BE2C (cell line): ENCODE results near the gene EGLN3.

Experiments
- DNase-seq: peaks from one replicate; pipeline ENCODE4 v3.0.0-alpha.2; 2020
- H3K27me3 ChIP-seq: fragments of 250-450 bp; sonication (Bioruptor Pico); 2 replicates; pipeline ENCODE4 v1.5.1; 2020; ENCODE audit warnings: mild to moderate bottlenecking
- H3K36me3 ChIP-seq: fragments of 250-450 bp; sonication (Bioruptor Pico); 2 replicates; pipeline ENCODE4 v1.5.1; 2020; ENCODE audit warnings: mild to moderate bottlenecking
- H3K4me1 ChIP-seq: fragments of 250-450 bp; sonication (Bioruptor Pico); 2 replicates; pipeline ENCODE4 v1.5.1; 2020
- H3K4me3 ChIP-seq: 2 replicates; pipeline ENCODE4 v1.5.1; 2011; ENCODE audit warnings: low read depth, low read length
- H3K9me3 ChIP-seq: fragments of 250-450 bp; sonication (Bioruptor Pico); 2 replicates; pipeline ENCODE4 v1.5.1; 2020
- TF ChIP-seq, protein P1 (sequence below): IDR thresholded peaks from 2 replicates; pipeline ENCODE4 v1.5.1; 2012; ENCODE audit warnings: mild to moderate bottlenecking, low read depth, low read length

Gene EGLN3

DNA sequence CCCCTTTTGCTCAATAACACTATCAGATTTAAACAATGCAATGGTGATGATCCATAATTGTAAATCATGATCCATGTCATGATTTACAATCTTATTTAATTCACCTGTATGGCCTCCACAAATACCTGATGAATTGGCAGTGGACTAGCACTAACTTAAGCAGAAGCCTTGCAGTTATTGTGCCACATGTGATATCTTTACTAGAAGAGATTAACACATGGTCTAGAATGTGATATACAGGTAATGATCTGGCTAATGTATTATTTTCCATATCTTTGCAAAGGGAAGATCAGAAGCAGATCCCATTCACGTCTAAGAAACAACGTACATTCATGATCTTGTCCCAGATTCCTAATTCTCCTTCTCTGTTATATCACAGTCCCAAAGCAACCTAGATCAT is 66.0 kb downstream of the EGLN3 start:
- no peaks in the 10 kb centered on the region; the same call in 1 of the 2 replicates for H3K4me1 ChIP-seq
- no peaks in the 10 kb centered on the region for H3K36me3 ChIP-seq
- no peak for DNase-seq
- H3K4me3 ChIP-seq: no peak overlapping the region
- no peaks in the 10 kb centered on the region for H3K27me3 ChIP-seq
- no peaks in the 10 kb centered on the region for H3K9me3 ChIP-seq
- TF ChIP-seq, protein P1, sequence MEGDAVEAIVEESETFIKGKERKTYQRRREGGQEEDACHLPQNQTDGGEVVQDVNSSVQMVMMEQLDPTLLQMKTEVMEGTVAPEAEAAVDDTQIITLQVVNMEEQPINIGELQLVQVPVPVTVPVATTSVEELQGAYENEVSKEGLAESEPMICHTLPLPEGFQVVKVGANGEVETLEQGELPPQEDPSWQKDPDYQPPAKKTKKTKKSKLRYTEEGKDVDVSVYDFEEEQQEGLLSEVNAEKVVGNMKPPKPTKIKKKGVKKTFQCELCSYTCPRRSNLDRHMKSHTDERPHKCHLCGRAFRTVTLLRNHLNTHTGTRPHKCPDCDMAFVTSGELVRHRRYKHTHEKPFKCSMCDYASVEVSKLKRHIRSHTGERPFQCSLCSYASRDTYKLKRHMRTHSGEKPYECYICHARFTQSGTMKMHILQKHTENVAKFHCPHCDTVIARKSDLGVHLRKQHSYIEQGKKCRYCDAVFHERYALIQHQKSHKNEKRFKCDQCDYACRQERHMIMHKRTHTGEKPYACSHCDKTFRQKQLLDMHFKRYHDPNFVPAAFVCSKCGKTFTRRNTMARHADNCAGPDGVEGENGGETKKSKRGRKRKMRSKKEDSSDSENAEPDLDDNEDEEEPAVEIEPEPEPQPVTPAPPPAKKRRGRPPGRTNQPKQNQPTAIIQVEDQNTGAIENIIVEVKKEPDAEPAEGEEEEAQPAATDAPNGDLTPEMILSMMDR: no peak

DNA sequence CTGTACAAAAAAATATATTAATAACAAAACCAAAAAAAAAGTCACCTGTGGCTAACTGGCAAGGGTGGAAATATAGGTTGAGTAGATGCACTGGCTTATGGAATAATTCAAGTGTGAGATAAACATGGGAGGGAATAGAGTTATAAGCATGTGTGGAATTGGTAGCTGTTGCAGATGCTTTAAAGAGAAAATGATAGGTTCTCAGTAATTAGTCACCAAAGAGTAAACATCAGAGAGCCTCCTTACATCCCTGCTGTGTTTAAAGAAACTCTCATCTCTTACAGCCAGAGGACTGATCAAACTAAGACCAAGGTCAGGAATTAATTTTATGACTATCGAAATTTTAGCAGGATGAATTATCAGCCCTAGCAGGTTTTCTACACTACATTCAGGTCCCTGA is 70.5 kb downstream of the EGLN3 start:
- no peaks in the 10 kb centered on the region; the same call in 1 of the 2 replicates for H3K4me1 ChIP-seq
- TF ChIP-seq, protein P1: no peak
- no peak overlapping the region for H3K4me3 ChIP-seq
- no peaks in the 10 kb centered on the region for H3K9me3 ChIP-seq
- no peak for DNase-seq
- no peaks in the 10 kb centered on the region for H3K36me3 ChIP-seq
- no peaks in the 10 kb centered on the region for H3K27me3 ChIP-seq

DNA sequence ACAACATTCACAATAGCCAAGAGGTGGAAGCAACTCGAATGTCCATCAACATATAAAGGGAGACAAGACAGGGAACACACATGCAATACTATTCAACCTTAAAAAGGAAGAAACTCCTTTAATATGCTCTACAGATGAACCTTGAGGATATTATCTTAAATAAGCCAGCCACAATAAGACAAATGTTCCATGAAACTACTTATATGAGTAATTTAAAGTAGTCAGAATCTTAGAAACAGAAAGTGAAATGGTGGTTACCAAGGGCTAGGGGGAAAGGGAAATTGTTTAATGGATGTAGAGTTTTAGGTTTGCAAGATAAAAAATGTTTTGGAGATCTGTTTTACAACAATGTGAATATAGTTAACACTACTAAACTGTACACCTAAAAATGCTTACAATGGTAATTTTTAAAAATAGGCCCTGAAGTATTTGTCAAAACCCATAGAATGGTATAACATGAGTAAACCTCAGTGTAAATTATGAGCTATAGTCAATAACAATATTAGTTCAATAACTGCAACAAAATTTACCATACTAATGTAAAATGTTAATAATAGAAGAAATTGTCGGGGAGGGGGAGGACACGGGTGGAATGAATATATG is 71.1 kb downstream of the EGLN3 start:
- TF ChIP-seq, protein P1: no peak
- no peaks in the 10 kb centered on the region for H3K9me3 ChIP-seq
- no peaks in the 10 kb centered on the region for H3K4me1 ChIP-seq
- H3K4me3 ChIP-seq: no peak overlapping the region
- no peak for DNase-seq
- H3K36me3 ChIP-seq: no peaks in the 10 kb centered on the region
- H3K27me3 ChIP-seq: no peaks in the 10 kb centered on the region

DNA sequence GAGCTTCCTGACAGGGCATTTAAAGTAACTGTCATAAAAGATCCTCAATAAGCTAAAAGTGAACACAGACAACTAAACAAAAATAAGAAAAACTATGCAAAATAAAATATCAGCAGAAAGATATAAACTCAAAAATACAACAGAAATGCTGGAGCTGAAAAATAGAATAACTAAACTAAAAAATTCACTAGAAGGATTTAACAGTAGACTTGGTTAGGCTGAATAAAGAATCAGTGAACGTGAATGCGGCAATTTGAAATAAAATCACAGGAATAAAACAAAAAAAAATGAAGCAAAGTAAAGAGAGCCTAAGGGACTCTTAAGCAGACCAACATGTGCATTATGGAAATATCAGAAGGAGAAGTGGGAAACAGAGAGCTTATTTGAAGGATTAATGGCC is 74.6 kb downstream of the EGLN3 start:
- Histone ChIP-seq H3K9me3 (no peaks in the 10 kb centered on the region), H3K4me1 (no peaks in the 10 kb centered on the region), H3K27me3 (no peaks in the 10 kb centered on the region), H3K36me3 (no peaks in the 10 kb centered on the region), H3K4me3 (no peak overlapping the region)
- TF ChIP-seq, protein P1: no peak
- DNase-seq: no peak
